NT2/D1 (cell line): ENCODE data around the gene CACNA2D2.

Source experiments
- DNase-seq: peaks from one replicate; pipeline ENCODE4 v3.0.0-alpha.2; 2011; ENCODE audit warnings: low read depth, low spot score
- H3K27me3 ChIP-seq: 2 replicates; pipeline ENCODE4 v1.6.0; 2011; ENCODE audit warnings: mild to moderate bottlenecking; ENCODE audit not compliant: insufficient read length, insufficient read depth
- H3K36me3 ChIP-seq: 2 replicates; pipeline ENCODE4 v1.6.1; 2011; ENCODE audit warnings: mild to moderate bottlenecking, low read length, mixed read lengths; ENCODE audit not compliant: insufficient read depth, insufficient read length
- H3K4me1 ChIP-seq: 2 replicates; pipeline ENCODE4 v1.5.1; 2011; ENCODE audit not compliant: insufficient read depth, insufficient read length
- H3K4me3 ChIP-seq: 2 replicates; pipeline ENCODE4 v1.5.1; 2011; ENCODE audit warnings: low read depth; ENCODE audit not compliant: insufficient read length
- H3K9ac ChIP-seq: 2 replicates; pipeline ENCODE4 v1.6.0; 2011; ENCODE audit warnings: low read depth; ENCODE audit not compliant: insufficient read length
- H3K9me3 ChIP-seq: 2 replicates; pipeline ENCODE4 v1.5.1; 2011; ENCODE audit warnings: mild to moderate bottlenecking, low read length; ENCODE audit not compliant: insufficient read depth
- SUZ12 ChIP-seq: IDR thresholded peaks from 2 replicates; pipeline ENCODE4 v1.6.1; 2011; ENCODE audit not compliant: insufficient read length, insufficient read depth; ENCODE audit errors: extremely low read depth
- YY1 ChIP-seq: IDR thresholded peaks from 2 replicates; pipeline ENCODE4 v1.6.1; 2011; ENCODE audit not compliant: insufficient read length, insufficient read depth
- ZNF274 ChIP-seq: IDR thresholded peaks from 2 replicates; pipeline ENCODE4 v1.6.1; 2011; ENCODE audit warnings: mild to moderate bottlenecking, low read depth, low read length

CACNA2D2 gene

DNA sequence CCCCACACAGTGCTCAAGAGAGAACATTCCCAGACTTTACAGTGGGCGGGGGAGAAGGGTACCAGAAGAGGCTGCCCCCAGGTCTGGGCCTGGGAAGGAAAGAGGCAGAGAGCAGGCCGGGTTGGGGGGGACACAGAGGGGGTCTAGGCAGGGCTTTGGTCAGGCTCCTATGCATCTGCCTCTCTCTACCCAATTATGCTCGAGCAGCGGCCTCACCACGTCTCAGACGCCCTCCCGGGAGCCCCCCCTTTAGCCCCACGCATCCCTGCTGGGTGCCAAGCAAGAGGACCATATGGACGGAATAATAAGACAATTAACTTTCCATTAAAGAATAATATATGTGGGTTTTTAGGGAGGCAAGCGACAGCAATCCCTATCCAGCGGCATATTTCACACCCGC, 32.8 kb downstream of the CACNA2D2 start:
- no peak for DNase-seq
- TF ChIP-seq ZNF274, result no peak
- TF ChIP-seq YY1, result no peak
- TF ChIP-seq SUZ12, result no peak
- H3K27me3 ChIP-seq, result no peaks in the 10 kb centered on the region

DNA sequence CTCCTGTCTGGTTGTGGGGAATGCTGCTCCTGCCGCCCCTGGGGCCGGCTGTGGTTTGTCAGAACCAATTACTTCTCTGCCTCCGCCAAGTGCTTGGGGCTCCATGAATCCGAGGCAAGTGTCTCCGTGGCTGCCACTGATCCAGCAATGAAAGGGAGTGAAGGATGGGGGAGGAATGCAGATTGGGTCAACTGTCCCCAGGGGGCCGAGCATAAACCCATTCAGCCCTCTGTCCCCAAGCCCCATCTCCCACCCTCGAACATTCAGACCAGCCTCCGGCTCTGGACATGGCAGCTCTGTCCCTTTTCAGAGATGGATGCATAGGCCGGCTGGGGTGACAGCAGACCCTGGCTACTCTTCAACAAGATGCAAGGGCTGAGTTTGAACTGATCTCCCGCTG, 35.5 kb downstream of the CACNA2D2 start:
- no peak overlapping the region for H3K4me3 ChIP-seq
- TF ChIP-seq SUZ12 (no peak), ZNF274 (no peak), YY1 (no peak)
- H3K9me3 ChIP-seq, result no peaks in the 10 kb centered on the region

More for the DNA sequence above, 32.8 kb downstream of the CACNA2D2 start:
- Histone ChIP-seq H3K4me1 (peaks cover 23% of the 10 kb centered on the region), H3K36me3 (no peaks in the 10 kb centered on the region), H3K9me3 (no peaks in the 10 kb centered on the region), H3K4me3 (no peak overlapping the region), H3K9ac (no peak overlapping the region)

GRCh38 chr3:50466177-50466576, 37.3 kb downstream of the CACNA2D2 start:
- no peaks in the 10 kb centered on the region for H3K36me3 ChIP-seq
- no peak for DNase-seq
- TF ChIP-seq SUZ12 (no peak), ZNF274 (no peak), YY1 (no peak)
- peaks cover 26% of the 10 kb centered on the region for H3K4me1 ChIP-seq
- no peak overlapping the region for H3K4me3 ChIP-seq
- H3K9me3 ChIP-seq, result no peaks in the 10 kb centered on the region
- no peak overlapping the region for H3K9ac ChIP-seq
- no peaks in the 10 kb centered on the region for H3K27me3 ChIP-seq

More for the DNA sequence above, 35.5 kb downstream of the CACNA2D2 start:
- DNase-seq, result no peak
- H3K9ac ChIP-seq, result no peak overlapping the region
- no peaks in the 10 kb centered on the region for H3K36me3 ChIP-seq
- no peaks in the 10 kb centered on the region for H3K27me3 ChIP-seq
- peaks cover 29% of the 10 kb centered on the region for H3K4me1 ChIP-seq

- peaks cover 26% of the 10 kb centered on the region for H3K4me1 ChIP-seq
- H3K4me3 ChIP-seq, result no peak overlapping the region
- H3K27me3 ChIP-seq, result no peaks in the 10 kb centered on the region
- DNase-seq, result no peak
- TF ChIP-seq SUZ12 (no peak), YY1 (no peak), ZNF274 (no peak)
- no peaks in the 10 kb centered on the region for H3K9me3 ChIP-seq
- no peak overlapping the region for H3K9ac ChIP-seq
- H3K36me3 ChIP-seq, result no peaks in the 10 kb centered on the region
These were observed 38.9 kb downstream of the CACNA2D2 start for GRCh38 chr3:50464569-50464968.

DNA sequence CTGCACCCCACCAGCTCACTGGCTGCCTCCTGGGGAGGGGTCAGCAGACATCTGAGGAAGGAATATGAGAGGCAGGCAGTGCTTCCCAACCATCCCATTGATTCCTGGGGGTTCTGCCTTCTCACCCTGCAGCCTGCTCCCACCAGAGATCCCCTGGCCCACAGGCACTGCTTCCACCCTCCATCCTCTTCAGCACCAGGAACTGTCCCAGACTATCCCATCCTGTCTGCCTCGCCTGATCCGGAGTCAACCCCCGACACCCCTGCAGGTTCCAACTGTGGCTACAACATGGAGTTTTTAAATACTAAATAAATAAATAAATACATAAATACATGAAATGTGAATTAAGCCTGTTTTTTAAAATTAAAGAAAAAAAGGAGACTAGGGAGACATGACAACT, 43.6 kb downstream of the CACNA2D2 start:
- Histone ChIP-seq H3K36me3 (no peaks in the 10 kb centered on the region), H3K9ac (no peak overlapping the region), H3K9me3 (no peaks in the 10 kb centered on the region), H3K4me3 (no peak overlapping the region), H3K27me3 (no peaks in the 10 kb centered on the region), H3K4me1 (peaks cover 18% of the 10 kb centered on the region)
- TF ChIP-seq SUZ12, result no peak
- no peak for TF ChIP-seq YY1
- no peak for TF ChIP-seq ZNF274
- no peak for DNase-seq

GRCh38 chr3:50457988-50458387, 45.4 kb downstream of the CACNA2D2 start:
- DNase-seq, result no peak
- H3K27me3 ChIP-seq, result no peaks in the 10 kb centered on the region
- no peaks in the 10 kb centered on the region for H3K9me3 ChIP-seq
- H3K9ac ChIP-seq, result no peak overlapping the region
- no peak overlapping the region for H3K4me3 ChIP-seq
- H3K4me1 ChIP-seq, result peaks cover 17% of the 10 kb centered on the region
- no peak for TF ChIP-seq SUZ12
- no peak for TF ChIP-seq YY1
- no peak for TF ChIP-seq ZNF274
- H3K36me3 ChIP-seq, result no peaks in the 10 kb centered on the region

GRCh38 chr3:50455161-50456018, 48.0 kb downstream of the CACNA2D2 start:
- DNase-seq, result no peak
- no peaks in the 10 kb centered on the region for H3K36me3 ChIP-seq
- peaks cover 22% of the 10 kb centered on the region for H3K4me1 ChIP-seq
- H3K9me3 ChIP-seq, result no peaks in the 10 kb centered on the region
- H3K4me3 ChIP-seq, result no peak overlapping the region
- no peaks in the 10 kb centered on the region for H3K27me3 ChIP-seq
- peak overlapping the region; percentile 36 for H3K9ac ChIP-seq
- TF ChIP-seq SUZ12, result no peak
- no peak for TF ChIP-seq YY1
- TF ChIP-seq ZNF274, result no peak
